Karpas-422 (cell line): ENCODE data around the gene DESI1. TPM values are rescaled to one million over a fixed set of nuclear protein-coding genes. Genes with fewer than 3 reads are reported as not detected.
"Not testable (repeated sequence)": the region's sequence is repeated elsewhere in the genome, so short reads cannot be mapped to it uniquely, and the experiment has no call there.

Experiments used
- DNase-seq: peaks from one replicate; pipeline ENCODE4 v3.0.0-alpha.2; 2015
- H2AFZ ChIP-seq: fragments of 200-600 bp; sonication (generic); 2 replicates; pipeline ENCODE4 v1.6.1; 2014; ENCODE audit warnings: antibody characterized with exemption, low read length, mixed read lengths
- H3K27ac ChIP-seq: fragments of 200-600 bp; sonication (generic); 2 replicates; pipeline ENCODE4 v1.5.1; 2014; ENCODE audit warnings: mild to moderate bottlenecking, low read length, moderate library complexity
- H3K27me3 ChIP-seq: fragments of 200-600 bp; sonication (generic); 2 replicates; pipeline ENCODE4 v1.6.1; 2014; ENCODE audit warnings: low read length, mixed read lengths
- H3K36me3 ChIP-seq: fragments of 200-600 bp; sonication (generic); 2 replicates; pipeline ENCODE4 v1.6.1; 2014; ENCODE audit warnings: low read length, mixed read lengths; ENCODE audit not compliant: insufficient read depth
- H3K4me1 ChIP-seq: fragments of 200-600 bp; sonication (generic); 2 replicates; pipeline ENCODE4 v1.6.1; 2014; ENCODE audit warnings: mild to moderate bottlenecking, low read length, mixed read lengths
- H3K4me2 ChIP-seq: fragments of 200-600 bp; sonication (generic); 2 replicates; pipeline ENCODE4 v1.6.1; 2014; ENCODE audit warnings: low read length, low read depth, mild to moderate bottlenecking; ENCODE audit not compliant: poor library complexity, severe bottlenecking
- H3K4me3 ChIP-seq: fragments of 200-600 bp; sonication (generic); 2 replicates; pipeline ENCODE4 v1.5.1; 2014; ENCODE audit warnings: mild to moderate bottlenecking, antibody characterized with exemption, low read length, mixed read lengths
- H3K79me2 ChIP-seq: fragments of 200-600 bp; sonication (generic); 2 replicates; pipeline ENCODE4 v1.6.1; 2014; ENCODE audit warnings: mild to moderate bottlenecking, low read length, mixed read lengths
- H3K9ac ChIP-seq: fragments of 200-600 bp; sonication (generic); 2 replicates; pipeline ENCODE4 v1.6.0; 2014; ENCODE audit warnings: low read length
- H3K9me2 ChIP-seq: fragments of 200-600 bp; sonication (generic), shearing (Covaris generic); replicated peaks from 2 replicates; pipeline ENCODE4 v1.6.0; 2014; ENCODE audit warnings: mild to moderate bottlenecking, low read length, moderate library complexity; ENCODE audit not compliant: insufficient read depth
- H3K9me3 ChIP-seq: fragments of 300-700, 200-600 bp; sonication (generic); 2 replicates; pipeline ENCODE4 v1.6.1; 2014; ENCODE audit warnings: low read length, mixed read lengths
- H4K20me1 ChIP-seq: fragments of 200-600 bp; sonication (generic); 2 replicates; pipeline ENCODE4 v1.6.1; 2014; ENCODE audit warnings: mild to moderate bottlenecking, antibody characterized with exemption, low read length, low read depth; ENCODE audit not compliant: insufficient read depth
- total RNA-seq: library from RNA; depleted of rRNA; stranded (reverse); fragments of >200 nt; shearing (Covaris generic); gene quantifications from 2 replicates; pipeline ENCODE4 v1.2.3, GENCODE V29; 2014; ENCODE audit warnings: low replicate concordance

The DESI1 gene
- total RNA-seq, 1 experiment from 2014 or later, result 76.0 TPM

DNA sequence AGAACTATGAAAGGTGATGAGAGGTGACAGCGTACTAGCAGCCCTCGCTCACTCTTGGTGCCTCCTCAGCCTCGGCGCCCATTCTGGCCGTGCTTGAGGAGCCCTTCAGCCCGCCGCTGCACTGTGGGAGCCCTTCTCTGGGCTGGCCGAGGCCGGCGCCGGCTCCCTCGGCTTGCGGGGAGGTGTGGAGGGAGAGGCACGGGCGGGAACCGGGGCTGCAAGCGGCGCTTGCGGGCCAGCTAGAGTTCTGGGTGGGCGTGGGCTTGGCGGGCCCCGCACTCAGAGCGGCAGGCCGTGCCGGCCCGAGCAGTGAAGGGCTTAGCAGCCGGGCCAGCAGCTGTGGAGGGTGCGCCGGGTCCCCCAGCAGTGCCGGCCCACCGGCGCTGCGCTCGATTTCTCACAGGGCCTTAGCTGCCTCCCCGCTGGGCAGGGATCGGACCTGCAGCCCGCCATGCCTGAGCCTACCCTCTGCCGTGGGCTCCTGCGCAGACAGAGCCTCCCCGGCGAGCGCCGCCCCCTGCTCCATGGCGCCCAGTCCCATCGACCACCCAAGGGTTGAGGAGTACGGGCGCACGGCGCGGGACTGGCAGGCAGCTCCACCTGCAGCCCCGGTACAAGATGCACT is 27.4 kb downstream of the DESI1 start:
- H3K36me3 ChIP-seq, H3K4me3 ChIP-seq, H3K27me3 ChIP-seq, DNase-seq, H3K27ac ChIP-seq, H3K79me2 ChIP-seq, H2AFZ ChIP-seq, H3K9me3 ChIP-seq, H3K4me2 ChIP-seq, H4K20me1 ChIP-seq, H3K9ac ChIP-seq, H3K9me2 ChIP-seq: not testable (repeated sequence)
- peaks cover 12% of the 10 kb centered on the region for H3K4me1 ChIP-seq

DNA sequence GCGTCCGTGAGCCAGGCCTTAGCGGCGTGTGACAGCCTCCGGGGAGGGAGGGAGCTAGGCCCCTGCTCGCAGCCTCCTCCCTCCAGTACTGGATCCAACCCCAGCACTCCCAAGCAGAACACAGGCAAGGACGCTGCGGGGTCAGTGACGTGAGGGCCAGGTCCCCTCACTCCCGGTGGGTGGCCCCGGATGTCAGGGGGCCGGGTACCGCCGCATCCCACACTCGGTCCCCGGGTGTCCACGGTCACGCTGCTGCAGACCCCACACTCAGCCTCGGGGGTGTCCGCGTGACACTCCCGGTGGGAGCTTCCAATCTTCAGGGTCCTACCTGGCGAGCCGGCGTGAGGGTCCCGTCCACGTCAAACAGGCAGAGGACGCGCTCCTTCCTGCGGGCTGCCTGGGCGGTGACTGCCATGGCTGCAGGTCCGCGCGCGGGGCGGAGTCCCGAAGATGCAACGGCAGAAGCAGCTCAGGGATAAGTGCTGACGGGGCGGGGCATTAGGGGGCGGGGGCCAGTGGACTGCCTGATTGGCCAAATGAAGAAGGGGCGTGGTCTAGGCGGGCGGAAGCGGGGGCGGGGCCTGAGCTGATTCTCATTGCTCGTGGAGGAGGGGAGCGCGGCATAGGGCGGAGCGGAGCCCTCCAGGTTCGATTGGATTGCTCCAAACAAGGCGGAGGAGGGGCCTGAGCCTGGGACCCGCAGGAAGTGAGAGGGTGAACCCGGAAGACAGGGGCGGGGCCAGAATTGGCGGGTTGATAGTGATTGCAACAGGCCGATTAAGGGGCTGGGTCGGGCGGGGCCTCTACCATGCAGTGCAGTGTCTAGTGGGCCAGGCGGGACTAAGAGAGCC is 31.2 kb downstream of the DESI1 start, which contains the start of gene PMM1:
Gene PMM1, minus strand, starts transcription at position 450 of the 851 bp plus-strand sequence. Its CDS starts 35 bp downstream, at position 415.
- H3K27me3 ChIP-seq, result no peaks in the 10 kb centered on the region
- no peaks in the 10 kb centered on the region for H3K36me3 ChIP-seq
- H3K4me1 ChIP-seq, result peaks cover 15% of the 10 kb centered on the region
- H3K9me2 ChIP-seq, result no peaks in the 10 kb centered on the region
- peaks cover 20% of the 10 kb centered on the region for H3K79me2 ChIP-seq
- H3K4me2 ChIP-seq, result peak within 1 kb of the TSS; percentile 85
- no peak within 1 kb of the TSS; the same call in 1 of the 2 replicates for H2AFZ ChIP-seq
- H3K9me3 ChIP-seq, result no peaks in the 10 kb centered on the region
- peak within 1 kb of the TSS; percentile 87 for H3K9ac ChIP-seq
- peak within 1 kb of the TSS; percentile 86 for H3K4me3 ChIP-seq
- no peaks in the 10 kb centered on the region for H4K20me1 ChIP-seq
- peak; percentile 100 for DNase-seq
- peak within 1 kb of the TSS; percentile 75 for H3K27ac ChIP-seq

DNA sequence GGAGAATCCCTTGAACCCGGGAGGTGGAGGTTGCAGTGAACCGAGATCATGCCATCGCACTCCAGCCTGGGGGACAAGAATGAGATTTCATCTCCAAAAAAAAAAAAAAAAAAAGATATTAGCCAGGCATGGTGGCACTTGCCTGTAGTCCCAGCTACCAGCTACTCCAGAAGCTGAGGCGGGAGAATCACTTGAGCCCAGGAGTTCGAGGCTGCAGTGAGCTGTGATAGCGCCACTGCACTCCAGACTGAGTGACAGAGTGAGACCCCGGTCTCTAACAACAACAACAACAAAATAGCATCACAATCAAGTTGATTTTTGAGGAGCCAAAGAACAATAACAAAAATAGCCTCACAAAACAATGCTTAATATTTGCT is 33.5 kb downstream of the DESI1 start:
- H4K20me1 ChIP-seq, result no peaks in the 10 kb centered on the region
- H3K4me1 ChIP-seq, result peaks cover 15% of the 10 kb centered on the region
- H3K79me2 ChIP-seq, result peaks cover 20% of the 10 kb centered on the region
- no peak overlapping the region for H3K4me3 ChIP-seq
- no peaks in the 10 kb centered on the region for H3K36me3 ChIP-seq
- H3K27ac ChIP-seq, result no peak overlapping the region
- no peak overlapping the region for H3K4me2 ChIP-seq
- no peak overlapping the region for H3K9ac ChIP-seq
- H3K9me2 ChIP-seq, result no peaks in the 10 kb centered on the region
- no peak for DNase-seq
- no peak overlapping the region for H2AFZ ChIP-seq
- H3K9me3 ChIP-seq, result no peaks in the 10 kb centered on the region
- no peaks in the 10 kb centered on the region for H3K27me3 ChIP-seq

DNA sequence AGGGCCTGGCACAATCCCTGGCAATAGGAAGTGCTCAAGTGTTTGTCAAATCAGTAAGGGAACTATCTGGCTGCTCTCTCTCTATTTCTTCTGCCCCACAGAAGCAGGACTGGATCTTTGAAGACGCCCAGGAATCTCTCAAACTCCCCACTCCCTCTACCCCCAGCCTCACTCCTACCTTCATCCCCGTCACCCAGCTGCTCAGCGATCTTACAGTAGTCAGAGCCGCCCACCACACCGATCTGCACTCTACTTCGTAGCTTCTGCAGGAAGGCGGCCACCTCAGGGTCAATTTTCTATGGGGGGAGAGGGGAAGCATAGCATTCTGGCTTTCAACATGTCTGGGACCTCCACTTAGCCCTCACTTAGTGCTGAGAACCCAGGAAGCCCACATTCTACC is 34.9 kb downstream of the DESI1 start:
- no peak overlapping the region for H3K27ac ChIP-seq
- no peaks in the 10 kb centered on the region for H3K9me3 ChIP-seq
- H3K9me2 ChIP-seq, result no peaks in the 10 kb centered on the region
- no peak overlapping the region for H3K4me3 ChIP-seq
- no peaks in the 10 kb centered on the region for H4K20me1 ChIP-seq
- no peaks in the 10 kb centered on the region for H3K27me3 ChIP-seq
- H3K36me3 ChIP-seq, result no peaks in the 10 kb centered on the region
- no peak overlapping the region for H3K4me2 ChIP-seq
- no peak overlapping the region for H2AFZ ChIP-seq
- no peak overlapping the region for H3K9ac ChIP-seq
- no peak for DNase-seq
- H3K4me1 ChIP-seq, result peaks cover 15% of the 10 kb centered on the region
- H3K79me2 ChIP-seq, result peaks cover 20% of the 10 kb centered on the region

DNA sequence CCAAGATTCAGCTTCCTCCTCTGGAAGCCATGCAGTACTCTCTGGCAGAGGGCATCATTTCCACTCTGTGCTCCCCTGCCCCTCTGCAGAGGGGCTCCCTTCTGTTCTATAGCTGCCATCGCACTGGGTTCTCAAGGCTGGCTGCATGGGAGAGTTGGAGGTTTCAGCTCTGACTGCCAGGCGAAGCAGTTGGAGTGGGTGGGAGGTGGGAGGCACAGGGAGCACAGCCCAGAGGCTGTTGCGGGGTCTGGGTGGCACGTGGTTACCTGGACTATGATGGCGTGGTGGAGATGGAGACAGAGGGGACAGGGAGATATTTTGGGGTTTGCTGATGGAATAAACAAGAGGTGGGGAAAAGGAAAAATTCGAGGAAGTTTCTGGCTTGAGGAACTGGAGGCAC is 36.0 kb downstream of the DESI1 start:
- H3K4me2 ChIP-seq, result no peak overlapping the region
- H3K79me2 ChIP-seq, result peaks cover 20% of the 10 kb centered on the region
- no peak overlapping the region for H3K27ac ChIP-seq
- H3K9ac ChIP-seq, result peak overlapping the region; percentile 9; the same call in 1 of the 2 replicates
- no peaks in the 10 kb centered on the region for H3K9me3 ChIP-seq
- DNase-seq, result no peak
- H3K4me3 ChIP-seq, result no peak overlapping the region
- no peaks in the 10 kb centered on the region for H3K27me3 ChIP-seq
- H3K36me3 ChIP-seq, result no peaks in the 10 kb centered on the region; the same call in 1 of the 2 replicates
- H3K4me1 ChIP-seq, result peaks cover 8% of the 10 kb centered on the region
- H3K9me2 ChIP-seq, result no peaks in the 10 kb centered on the region
- no peak overlapping the region for H2AFZ ChIP-seq
- H4K20me1 ChIP-seq, result no peaks in the 10 kb centered on the region

DNA sequence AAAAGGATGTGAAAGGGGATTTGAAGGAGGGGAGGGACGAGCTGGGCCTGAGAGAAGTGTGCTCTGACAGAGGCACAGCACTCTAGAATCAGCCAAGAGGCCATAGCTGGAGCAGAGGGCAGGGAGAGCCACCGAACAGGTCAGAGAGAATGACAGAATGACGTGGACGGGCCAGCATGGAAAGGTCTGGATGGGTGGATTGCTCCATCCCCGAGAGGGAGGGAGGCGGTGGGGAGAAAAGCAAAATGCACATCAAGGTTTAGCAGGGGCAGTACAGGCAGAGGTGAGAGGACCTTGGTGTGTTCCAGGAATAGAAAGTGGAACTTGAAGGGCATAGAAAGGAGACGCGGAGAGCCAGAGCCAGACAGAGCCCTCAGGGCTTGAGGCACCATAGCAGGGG is 38.1 kb downstream of the DESI1 start:
- H4K20me1 ChIP-seq, result no peaks in the 10 kb centered on the region
- H3K9me3 ChIP-seq, result no peaks in the 10 kb centered on the region
- H3K9ac ChIP-seq, result no peak overlapping the region
- no peak for DNase-seq
- no peaks in the 10 kb centered on the region for H3K27me3 ChIP-seq
- H3K36me3 ChIP-seq, result no peaks in the 10 kb centered on the region; the same call in 1 of the 2 replicates
- no peaks in the 10 kb centered on the region for H3K9me2 ChIP-seq
- H2AFZ ChIP-seq, result no peak overlapping the region
- H3K79me2 ChIP-seq, result peaks cover 4% of the 10 kb centered on the region; the same call in 1 of the 2 replicates
- no peak overlapping the region for H3K4me3 ChIP-seq
- H3K27ac ChIP-seq, result no peak overlapping the region
- H3K4me2 ChIP-seq, result no peak overlapping the region
- no peaks in the 10 kb centered on the region for H3K4me1 ChIP-seq

DNA sequence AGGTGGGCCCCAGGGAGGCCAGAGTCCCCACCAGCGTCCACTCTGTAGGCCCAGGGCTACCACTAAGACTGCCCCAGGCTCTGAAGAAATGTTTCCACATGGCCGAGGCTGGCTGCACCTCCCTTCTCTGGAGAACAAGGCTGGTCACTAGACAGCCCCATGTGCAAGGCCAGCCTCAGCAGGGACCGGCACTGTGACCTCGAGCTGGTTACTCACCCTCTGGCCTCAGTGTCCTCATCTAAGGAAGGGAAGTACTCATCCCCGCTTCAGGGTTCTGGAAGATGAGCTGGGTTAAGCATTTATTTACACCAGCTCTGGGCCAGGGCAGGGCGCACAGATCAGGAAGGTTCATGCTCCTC is 40.9 kb downstream of the DESI1 start:
- Histone ChIP-seq H3K4me3 (no peak overlapping the region), H3K4me1 (no peaks in the 10 kb centered on the region), H2AFZ (no peak overlapping the region), H3K79me2 (no peaks in the 10 kb centered on the region), H3K27me3 (no peaks in the 10 kb centered on the region), H3K4me2 (no peak overlapping the region), H3K9ac (no peak overlapping the region), H3K9me2 (no peaks in the 10 kb centered on the region), H3K9me3 (no peaks in the 10 kb centered on the region), H3K36me3 (no peaks in the 10 kb centered on the region; the same call in 1 of the 2 replicates), H4K20me1 (no peaks in the 10 kb centered on the region), H3K27ac (no peak overlapping the region)
- DNase-seq, result no peak

DNA sequence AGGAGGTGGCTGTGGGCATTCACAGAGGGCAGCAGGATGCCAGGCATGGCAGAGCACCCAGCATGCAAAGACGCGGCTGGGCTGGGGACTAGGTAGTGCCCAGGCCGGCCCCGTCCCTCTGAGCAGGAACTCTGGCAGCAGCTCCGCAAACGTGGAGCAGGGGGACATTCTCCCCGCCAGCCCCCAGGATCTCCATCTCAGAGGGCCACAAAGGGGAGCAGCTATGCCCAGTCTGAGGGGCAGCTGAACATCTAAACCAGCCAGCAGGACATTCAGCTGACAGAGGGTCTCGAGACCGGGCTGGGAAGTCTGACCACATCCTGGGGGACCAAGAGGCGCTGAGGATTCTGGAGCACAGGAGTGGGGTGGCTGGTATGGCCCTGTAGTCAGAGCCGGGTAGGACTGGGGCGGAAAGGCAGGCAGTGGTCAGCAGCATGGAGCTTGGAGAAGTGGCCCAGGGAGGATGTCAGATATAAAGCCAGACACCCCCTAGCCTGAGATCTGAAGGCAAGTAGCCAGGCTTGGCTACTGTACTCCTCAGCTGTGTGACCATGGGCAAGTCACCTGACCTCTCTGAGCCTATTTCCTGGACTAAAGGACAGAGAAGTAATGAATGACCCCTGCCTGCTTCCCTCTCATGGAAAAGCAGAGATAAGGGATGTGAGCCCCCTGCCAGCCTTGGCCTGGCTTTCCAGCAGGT is 41.4 kb downstream of the DESI1 start:
- H3K4me1 ChIP-seq, result no peaks in the 10 kb centered on the region
- DNase-seq, result no peak
- H3K27me3 ChIP-seq, result no peaks in the 10 kb centered on the region
- no peak overlapping the region for H2AFZ ChIP-seq
- no peak overlapping the region for H3K4me3 ChIP-seq
- no peak overlapping the region for H3K4me2 ChIP-seq
- no peak overlapping the region for H3K27ac ChIP-seq
- no peaks in the 10 kb centered on the region; the same call in 1 of the 2 replicates for H3K36me3 ChIP-seq
- no peaks in the 10 kb centered on the region for H4K20me1 ChIP-seq
- H3K79me2 ChIP-seq, result no peaks in the 10 kb centered on the region
- no peaks in the 10 kb centered on the region for H3K9me2 ChIP-seq
- no peak overlapping the region for H3K9ac ChIP-seq
- H3K9me3 ChIP-seq, result no peaks in the 10 kb centered on the region
